DMS 273 (cell line): Measurements from ENCODE around the gene SRGN.
A peak's percentile ranks its signal among the peaks of the same experiment; 100 is the strongest.

ENCODE experiments used
- DNase-seq: peaks from one replicate; lab custom pipeline; 2025; ENCODE audit not compliant: unreplicated experiment; lab: John Stamatoyannopoulos, UW

SRGN gene

DNA sequence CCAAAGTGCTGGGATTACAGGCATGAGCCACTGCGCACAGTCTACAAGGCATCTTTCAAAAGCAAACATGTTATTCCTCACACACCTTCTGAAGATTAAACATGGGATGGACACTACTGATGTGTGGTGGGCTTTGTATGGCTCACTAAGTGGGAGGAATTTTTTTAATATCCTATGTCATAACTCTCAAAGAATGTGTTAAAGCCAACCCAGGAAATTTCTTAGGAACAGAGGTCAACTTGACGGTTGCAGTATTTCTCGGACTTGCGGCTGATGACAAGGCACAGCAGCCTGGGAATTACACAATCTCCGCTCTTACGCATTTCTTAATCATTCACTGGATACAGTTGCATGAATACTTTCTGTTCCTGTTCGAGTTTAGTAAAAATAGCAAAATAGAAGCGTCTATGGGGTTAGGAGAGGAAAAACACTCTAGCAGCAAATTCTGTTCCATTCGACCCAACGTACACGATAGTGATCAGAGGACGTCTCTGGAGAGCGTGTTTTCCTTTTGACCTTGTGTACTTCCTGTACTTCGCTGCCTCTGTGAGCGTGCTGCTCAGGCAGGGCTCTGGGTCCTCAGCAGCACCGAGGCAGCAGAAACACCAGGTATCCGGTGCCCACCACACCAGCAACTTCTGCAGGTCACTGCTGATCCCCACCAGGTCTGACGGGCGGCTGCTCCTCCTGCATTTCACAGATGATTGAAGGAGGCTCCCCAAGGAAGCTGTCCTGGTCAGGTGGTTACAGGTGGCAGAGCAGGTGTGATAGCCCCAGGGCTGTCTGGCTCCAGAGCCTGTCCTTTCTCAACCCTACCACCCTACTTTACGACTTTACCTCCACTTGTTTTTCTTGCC, 26.4 kb upstream of the SRGN start:
- no peak for DNase-seq

DNA sequence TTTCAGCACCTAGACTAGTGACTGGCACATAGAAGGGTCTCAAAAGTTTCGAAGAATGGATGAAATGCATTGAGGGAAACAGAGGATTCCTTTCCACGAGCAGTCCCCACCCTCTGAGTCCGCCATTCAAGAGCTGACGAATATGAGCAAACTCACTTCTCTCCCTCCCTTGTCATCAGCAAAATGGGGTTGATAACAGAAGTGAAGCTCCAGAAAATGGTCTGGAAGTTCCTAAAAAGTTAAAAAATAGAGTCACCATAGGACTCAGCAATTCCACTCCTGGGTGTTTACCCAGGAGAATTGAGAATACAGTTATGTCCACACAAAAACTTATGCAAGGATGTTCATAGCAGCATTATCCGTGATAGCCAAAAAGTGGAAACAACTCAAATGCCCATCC, 25.0 kb upstream of the SRGN start:
- DNase-seq: no peak

DNA sequence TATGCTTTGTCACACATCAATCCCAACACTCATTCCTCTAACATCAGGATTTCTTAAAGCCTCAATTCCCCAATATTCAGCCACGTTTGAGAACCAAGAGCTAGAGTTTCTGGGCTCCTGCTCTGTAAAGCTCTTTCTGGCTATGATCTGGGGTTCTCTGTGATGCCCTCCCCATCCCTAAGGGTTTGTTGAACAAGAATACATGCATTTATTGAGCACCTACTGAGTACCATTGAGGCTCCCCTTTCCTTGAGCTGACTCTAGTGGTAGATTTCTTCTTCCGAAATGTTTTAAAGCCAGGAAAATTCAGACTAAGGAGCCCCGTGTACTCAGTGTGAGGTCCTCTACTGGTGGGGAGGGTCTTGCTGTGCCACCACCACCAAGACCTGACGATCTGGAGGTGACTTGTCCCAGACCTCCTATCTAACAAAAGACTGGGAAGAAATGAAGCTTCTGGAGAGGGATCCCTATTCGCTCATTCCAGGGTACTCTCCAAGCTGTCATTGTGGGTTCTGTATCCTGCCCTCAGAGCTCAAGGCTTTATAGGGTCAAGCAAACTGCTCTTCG, 23.1 kb upstream of the SRGN start:
- DNase-seq: no peak

DNA sequence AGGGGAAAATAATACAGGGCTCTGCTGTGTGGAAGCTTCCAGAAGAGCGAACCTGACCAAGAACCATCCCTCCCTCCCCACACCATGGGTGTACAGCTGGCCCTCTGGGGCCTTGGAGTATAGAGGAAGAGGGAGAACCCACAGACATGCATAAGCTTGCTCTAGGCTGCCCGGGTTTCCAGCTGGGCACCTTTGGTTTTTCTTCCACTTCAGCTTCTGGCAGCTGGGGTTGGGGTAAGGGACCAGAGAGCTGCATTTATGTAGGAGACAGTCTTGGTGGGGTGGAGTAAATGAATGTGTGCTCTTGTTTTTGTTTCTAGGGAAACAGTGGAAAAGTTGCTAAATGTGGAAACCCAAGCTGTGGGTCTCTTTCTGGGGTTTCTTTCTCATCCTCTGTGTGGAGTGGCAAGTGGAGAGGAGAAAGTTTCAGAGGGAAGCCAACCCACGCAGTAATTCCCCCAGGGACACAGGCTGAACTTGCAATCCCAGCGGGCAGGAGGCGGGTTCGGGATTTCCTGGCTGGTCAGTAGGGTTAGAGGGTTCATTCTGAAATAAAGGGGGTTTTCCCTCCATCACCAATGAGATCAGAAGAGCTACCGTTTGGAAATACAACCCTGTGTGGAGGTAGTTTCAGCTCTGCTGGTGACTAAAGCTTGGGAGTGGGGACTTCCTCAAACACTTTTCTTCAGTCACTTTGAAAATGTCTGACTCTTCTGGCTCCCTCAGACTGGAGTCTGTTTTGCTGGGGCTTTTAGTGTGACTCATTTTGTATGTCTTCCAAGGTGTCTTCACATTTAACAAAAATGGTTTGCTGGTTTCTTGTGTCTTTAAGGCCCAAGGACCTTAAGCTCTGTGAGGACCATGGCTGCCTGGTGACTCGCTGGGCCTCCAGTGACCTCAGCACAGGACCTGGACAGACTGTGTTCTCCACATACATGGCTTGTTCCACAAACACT, 22.2 kb upstream of the SRGN start:
- peak; percentile 35 for DNase-seq

DNA sequence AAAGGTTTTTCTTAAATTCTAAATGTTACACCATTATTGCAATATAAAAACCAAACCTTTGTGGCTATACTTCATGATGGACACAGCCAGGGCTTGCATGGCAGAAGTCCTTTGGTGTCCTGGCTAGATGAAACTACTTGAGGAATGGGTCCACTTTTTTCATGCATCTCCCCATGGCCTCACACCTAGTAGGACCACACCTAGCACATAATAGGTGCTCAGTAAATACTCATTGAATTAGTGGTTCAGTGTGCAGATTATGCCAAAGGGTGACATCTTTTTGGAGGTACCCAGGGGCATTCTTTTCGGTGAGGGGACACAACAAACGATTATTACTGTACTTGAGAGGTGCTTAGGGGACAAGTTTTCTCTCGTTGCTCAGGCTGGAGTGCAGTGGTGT, 20.7 kb upstream of the SRGN start:
- DNase-seq: no peak

DNA sequence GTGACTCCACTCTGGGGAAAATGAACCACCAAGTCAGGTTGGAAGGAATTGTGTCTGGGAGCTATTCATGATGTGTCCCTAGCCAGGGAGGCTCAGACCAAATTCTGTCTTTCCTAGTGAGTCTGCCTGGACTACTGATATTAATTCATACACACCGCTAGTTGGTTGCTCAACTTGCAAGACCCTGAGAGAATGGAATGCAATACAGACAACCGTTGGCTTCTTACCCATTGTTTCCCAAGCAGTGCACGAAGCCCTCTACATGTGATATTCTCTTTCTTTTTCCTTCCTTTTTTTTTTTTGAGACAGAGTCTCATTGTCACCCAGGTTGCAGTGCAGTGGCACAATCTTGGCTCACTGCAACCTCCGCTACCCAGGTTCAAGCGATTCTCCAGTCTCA, 19.4 kb upstream of the SRGN start:
- DNase-seq: no peak

DNA sequence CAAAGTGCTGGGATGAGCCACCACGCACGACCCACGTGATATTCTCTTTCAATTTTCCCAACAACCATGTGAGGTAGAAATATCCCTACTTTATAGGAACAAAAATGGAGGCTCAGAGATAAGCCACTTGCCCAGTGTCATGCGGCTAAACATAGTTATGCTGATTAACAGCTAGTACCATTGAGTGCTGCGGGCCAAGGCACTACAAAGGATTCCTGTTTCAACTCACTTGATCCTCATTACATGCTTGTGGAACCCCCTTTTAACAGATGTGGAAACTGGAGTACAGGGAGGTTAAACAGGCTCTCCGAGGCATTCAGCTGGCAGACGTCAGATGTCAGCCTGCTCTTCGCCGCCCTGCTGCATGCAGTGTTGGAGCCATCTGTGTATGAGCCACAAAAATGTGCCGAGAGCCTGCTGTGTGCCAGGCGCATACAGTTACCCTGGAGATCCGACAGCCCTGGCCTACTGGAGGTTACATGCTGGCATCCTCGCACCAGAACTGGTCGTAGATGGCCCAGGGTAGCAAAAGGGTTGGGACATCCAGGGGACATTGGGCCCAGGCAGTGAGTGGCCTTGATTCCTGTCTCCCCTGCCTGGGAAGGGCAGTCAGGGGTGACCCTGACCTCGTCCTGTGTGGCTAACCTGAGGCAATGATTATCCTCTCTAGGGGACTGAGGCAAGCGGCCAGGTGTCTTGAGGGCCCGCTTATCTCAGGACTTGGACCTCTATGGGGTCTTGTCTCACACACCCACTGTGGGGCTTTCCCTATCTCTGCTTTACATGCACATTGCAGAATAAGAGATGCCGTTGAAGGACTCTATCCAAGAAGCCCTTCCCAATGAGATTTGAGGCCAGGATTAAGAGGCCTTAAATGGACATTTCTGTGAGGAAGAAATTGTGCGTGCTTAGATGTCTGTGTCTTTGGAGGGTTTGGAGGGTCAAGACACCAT, 18.5 kb upstream of the SRGN start:
- DNase-seq: peak; percentile 87

DNA sequence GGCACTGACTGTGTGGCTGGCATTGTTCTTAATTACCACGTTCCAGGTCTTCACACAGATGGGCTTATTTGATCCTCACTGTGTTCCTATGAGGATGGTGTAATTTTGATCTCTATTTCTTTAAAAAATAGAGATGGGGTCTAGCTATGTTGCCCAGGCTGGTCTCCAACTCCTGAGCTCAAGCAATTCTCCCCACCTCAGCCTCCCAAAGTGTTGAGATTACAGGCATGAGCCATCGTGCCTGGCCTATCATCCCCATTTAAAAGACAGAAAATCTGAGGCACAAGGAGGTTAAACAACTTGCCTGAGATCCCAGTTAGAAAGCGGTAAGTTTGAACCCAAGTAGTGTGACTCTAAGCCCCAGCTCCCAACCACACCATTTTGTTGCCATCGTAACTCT, 17.0 kb upstream of the SRGN start:
- DNase-seq: no peak

DNA sequence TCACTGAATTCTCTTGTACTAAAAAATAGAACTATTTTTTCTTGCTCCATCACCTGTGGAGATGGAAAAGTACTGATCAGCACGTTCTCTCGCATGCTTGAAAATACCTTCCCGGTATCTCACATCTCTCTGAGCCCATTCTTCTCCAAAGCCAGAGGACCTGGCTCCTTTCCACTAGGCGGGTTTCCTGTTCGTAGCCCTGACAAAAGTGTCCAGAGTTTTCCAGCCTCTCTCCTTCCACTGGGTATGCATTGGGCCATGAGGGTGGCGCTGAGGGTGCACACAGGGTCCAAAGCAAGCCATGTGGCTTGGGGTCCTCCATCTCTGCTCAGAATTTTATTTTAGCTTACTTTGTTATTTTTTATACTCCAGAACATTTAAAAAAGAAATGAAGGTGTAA, 16.3 kb upstream of the SRGN start:
- no peak for DNase-seq

DNA sequence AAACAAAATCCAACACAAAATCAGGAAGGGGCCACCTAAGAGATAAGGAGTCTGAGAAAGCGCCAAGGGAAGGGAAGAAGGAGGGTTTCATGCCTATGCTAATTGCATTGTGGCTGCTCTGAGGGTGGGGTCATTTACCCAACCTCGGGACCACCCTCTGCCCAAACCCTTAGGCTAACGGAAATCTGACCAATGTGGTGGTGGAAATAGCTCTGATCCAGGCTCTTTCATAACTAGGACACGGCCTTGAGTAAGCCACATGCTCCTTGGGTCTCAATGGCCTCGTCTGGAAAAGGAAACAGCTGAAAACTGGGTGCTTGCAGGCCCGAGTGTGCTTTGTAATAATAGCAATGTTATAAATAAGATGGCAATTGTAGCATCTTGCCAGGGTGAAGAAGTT, 14.9 kb upstream of the SRGN start:
- no peak for DNase-seq

DNA sequence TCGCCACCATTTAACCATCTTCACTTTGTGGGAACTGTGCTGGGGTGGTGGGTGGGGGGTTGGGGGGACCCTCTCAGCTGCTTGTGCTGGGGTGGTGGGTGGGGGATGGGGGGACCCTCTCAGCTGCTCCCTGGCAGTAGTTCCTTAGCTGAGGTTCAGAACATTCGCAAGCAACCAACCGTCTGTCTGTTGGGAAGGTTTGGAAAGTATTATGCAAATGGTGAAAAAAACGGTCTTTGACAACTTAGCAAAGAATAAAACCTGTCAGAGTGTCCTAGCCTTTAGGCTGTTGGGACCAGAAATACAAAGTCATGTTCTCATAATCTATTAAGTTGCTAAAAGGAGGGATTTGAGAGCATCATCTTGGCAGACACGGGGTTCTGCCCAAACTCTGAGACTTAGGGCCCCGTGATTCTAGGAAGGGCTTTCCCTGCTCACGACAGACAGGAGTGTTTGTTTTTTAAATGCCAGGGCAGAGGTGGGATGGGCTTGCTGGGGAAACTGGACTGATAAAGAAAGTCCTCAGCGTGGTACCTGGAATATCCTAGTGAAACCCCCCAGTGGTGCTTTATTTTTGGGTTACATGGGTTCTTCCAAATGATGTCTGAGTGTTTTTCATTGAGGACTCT, 14.1 kb upstream of the SRGN start:
- no peak for DNase-seq

DNA sequence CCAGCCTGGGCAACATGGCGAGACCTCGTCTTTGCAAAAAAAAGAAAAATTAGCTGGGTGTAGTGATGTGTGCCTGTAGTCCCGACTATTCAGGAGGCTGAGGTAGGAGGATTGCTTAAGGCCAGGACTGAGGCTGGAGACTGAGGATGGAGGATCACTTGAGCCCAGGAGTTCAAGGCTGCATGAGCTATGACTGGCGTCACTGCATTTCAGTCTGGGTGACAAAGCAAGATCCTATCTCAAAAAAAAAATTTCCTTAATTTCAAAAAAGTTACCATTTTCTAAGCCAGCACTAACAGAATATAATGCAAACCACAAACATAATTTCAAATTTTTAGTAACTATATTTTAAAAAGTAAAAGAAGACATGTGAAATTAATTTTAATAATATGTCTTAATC, 13.4 kb upstream of the SRGN start:
- no peak for DNase-seq

DNA sequence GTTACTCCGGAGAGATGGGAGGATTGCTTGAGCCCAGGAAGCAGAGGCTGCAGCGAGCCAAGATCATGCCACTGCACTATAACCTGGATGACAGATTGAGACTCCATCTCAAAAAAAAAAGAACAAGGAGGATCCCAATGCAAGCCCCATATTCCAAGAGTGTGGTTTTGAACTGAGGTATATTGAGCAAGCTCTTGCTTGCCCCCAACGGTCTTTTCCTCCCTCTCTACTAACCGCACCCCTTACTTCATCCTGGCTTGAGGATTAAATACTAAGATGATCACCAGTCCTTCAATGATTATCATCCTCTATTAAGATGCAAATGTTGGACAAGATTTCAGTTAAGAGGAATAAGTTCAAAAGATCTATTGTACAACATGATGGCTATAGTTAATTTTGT, 12.5 kb upstream of the SRGN start:
- no peak for DNase-seq

DNA sequence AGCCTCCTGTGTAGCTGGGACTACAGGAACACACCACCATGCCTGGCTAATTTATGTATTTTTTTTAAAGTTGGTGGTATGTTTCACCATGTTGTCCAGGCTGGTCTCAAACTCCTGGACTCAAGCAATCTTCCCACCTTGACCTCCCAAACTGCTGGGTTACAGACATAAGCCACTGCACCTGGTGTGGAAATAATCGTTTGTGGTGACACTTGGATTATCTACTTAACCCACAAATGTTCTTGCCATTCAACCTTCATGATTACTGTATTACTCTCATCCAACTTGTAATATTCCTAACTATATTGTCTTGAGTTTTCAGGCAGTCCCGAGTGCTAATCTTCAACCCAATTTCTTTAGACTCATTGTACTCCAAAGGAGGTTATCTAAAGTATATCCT, 9.6 kb upstream of the SRGN start:
- no peak for DNase-seq

DNA sequence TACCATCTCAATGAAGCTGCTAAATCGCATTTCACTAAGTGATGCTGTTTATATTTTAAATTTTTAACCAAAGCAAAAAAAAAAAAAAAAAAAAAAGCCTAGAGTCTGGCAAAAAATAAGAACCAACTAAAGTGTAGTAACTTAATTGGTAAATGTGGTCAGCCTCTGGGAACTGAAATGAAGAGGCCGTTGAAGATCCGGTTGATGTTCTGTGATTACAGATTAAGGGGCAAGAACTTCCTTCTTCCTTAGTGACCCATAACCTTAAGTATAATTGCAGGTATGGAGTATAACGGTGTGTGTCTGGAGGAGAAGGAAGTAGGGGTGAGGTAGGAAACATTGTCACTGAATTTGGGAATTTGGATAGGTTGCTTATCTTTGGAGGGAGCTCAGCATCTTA, 7.7 kb upstream of the SRGN start:
- no peak for DNase-seq

DNA sequence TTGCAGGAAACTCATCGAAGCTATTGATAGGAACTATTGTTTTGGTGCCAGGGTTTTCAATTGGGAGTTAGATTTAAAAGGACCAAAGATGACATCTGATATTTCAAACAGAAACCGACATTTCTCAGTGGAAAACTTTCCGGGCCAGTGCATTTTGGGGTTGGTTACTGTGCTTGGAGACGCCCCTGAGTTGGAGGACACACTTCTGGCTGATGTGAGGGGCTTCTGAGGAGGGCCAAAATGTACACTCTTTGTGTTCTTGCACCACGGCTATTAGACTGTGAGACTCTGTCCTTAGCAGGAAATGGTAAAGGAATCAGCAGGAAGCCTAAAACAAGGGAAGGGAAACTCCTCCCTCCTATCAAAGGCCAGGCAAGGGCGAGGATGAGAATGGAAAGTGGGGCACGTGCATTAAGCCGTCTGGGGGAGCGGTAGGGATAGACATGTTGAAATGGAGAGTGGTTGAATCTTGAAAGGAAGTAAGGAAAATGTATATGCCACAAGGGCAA, 1.8 kb upstream of the SRGN start:
- no peak for DNase-seq

DNA sequence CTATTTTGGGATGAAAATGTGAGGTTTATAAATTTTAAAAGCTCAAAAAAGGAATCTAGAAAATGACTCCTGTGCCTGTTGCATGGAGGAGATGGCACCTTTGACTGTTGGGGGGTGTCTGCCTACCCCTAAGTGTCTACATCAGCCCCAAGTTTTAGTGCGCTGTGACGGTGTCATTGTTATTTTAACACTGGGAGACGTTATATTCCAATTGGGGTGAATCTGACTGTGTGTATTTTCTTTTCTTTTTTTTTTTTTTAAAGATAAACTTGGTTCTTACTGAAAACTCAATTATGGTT, 517 bp downstream of the SRGN start:
- no peak for DNase-seq

DNA sequence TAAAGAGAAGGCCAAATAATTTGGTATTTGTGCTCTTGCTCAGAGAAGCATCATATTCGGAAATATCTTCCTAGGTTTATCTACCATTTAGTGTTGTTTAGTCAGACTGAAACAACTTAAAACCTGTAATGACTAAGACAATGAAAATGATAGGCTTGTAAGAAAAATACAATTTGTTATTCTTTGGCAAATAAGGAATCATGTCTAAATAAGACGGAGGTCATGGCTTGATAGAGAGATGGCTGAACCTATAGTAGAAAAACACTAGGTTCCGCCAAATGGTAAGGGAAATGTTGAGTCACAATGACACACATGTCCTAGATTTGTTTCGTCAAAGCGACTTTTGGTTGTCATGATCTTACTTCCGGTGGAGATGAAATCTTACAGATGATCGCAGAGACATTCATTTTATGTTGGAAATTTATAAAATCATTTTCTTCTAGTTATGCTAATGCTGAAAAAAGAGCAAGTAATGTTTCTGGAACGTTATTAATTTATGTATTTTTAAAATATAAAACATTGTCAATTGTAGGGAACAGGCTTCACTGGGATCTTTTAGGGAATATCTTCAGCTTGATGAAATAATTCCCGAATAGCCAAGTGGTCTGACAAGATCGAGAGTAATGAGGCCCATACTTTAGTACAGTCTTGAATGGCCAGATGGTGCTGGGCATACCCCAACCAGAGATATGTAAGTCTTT, 1.0 kb downstream of the SRGN start:
- no peak for DNase-seq
